Tibial artery (tissue), 4 donors: ENCODE data around the gene AGXT.

Source experiments
- DNase-seq, 2 donors: peaks; one replicate each; pipeline ENCODE4 v3.0.0-alpha.2; 2019
- H3K27ac ChIP-seq, 2 donors: fragments of 200-600 bp; sonication (generic) in 1 of 2; 1 replicate in 1 of 2; 2 replicates in 1 of 2; pipeline ENCODE4 v1.5.1; 2018 to 2019; ENCODE audit warnings: mild to moderate bottlenecking in 1 of 2
- H3K27me3 ChIP-seq, 2 donors: fragments of 200-600 bp; sonication (generic) in 1 of 2; one replicate each; pipeline versions ENCODE4 v1.5.1 to v1.6.0; 2016 to 2019
- H3K36me3 ChIP-seq, 3 donors: fragments of 200-600 bp; sonication (generic) in 2 of 3; one replicate each; pipeline ENCODE4 v1.5.1; 2016 to 2019; ENCODE audit warnings: mild to moderate bottlenecking in 2 of 3
- H3K4me1 ChIP-seq, 4 donors: fragments of 200-600 bp; sonication (generic) in 2 of 4; 1 replicate in 3 of 4; 2 replicates in 1 of 4; pipeline ENCODE4 v1.5.1; 2016 to 2019
- H3K4me3 ChIP-seq, 2 donors: fragments of 200-600 bp; sonication (generic) in 1 of 2; 1 replicate in 1 of 2; 2 replicates in 1 of 2; pipeline ENCODE4 v1.5.1; 2018 to 2019; ENCODE audit warnings: mild to moderate bottlenecking in 2 of 2
- H3K9me3 ChIP-seq, 3 donors: fragments of 200-600 bp; sonication (generic) in 1 of 3; one replicate each; pipeline ENCODE4 v1.5.1; 2016 to 2019
- CTCF ChIP-seq, 2 experiments: fragments of 200-600 bp in 1 of 2; fragments of 450-650 bp in 1 of 2; IDR thresholded peaks; one replicate each; pipeline ENCODE4 v1.5.1; 2017 to 2019; ENCODE audit warnings: antibody characterized with exemption in 2 of 2, mild to moderate bottlenecking in 1 of 2, moderate library complexity in 1 of 2
- intact Hi-C: fragments of 100-400 bp; cut with DNase I; formaldehyde crosslinking; loops from one replicate; pipeline ENCODE4 v1.15.0; 2023; ENCODE audit warnings: low total_unique reads

Gene AGXT

GRCh38 chr2:240872317-240873097 is 3.9 kb downstream of the AGXT start:
- no peaks in the 10 kb centered on the region for H3K4me1 ChIP-seq
- no peak overlapping the region for H3K4me3 ChIP-seq
- no peak for DNase-seq
- H3K36me3 ChIP-seq: no peaks in the 10 kb centered on the region
- H3K9me3 ChIP-seq: no peaks in the 10 kb centered on the region
- no peak overlapping the region for H3K27ac ChIP-seq
- TF ChIP-seq CTCF (IDR thresholded peaks at IDR 0.05): no peak
- peaks cover 0 to 59% of the 10 kb centered on the region in 2 donors for H3K27me3 ChIP-seq
- intact Hi-C loops: no loop called here

- no peak for DNase-seq
- H3K27ac ChIP-seq: no peak overlapping the region
- TF ChIP-seq CTCF (IDR thresholded peaks at IDR 0.05): no peak
Measured at GRCh38 chr2:240873098-240873788, 4.6 kb downstream of the AGXT start.

GRCh38 chr2:240873805-240874714 is 5.4 kb downstream of the AGXT start:
- no peaks in the 10 kb centered on the region for H3K36me3 ChIP-seq
- peaks cover 0 to 53% of the 10 kb centered on the region in 2 donors for H3K27me3 ChIP-seq
- no peaks in the 10 kb centered on the region for H3K4me1 ChIP-seq
- no peak overlapping the region for H3K4me3 ChIP-seq
- no peak overlapping the region for H3K27ac ChIP-seq
- DNase-seq: no peak
- no peak for TF ChIP-seq CTCF (IDR thresholded peaks at IDR 0.05)
- intact Hi-C loops: no loop called here
- H3K9me3 ChIP-seq: no peaks in the 10 kb centered on the region

More at GRCh38 chr2:240873098-240873788, 4.6 kb downstream of the AGXT start:
- H3K36me3 ChIP-seq: no peaks in the 10 kb centered on the region
- H3K4me3 ChIP-seq: no peak overlapping the region
- no peaks in the 10 kb centered on the region for H3K9me3 ChIP-seq
- intact Hi-C loops: no loop called here
- H3K4me1 ChIP-seq: no peaks in the 10 kb centered on the region
- peaks cover 0 to 59% of the 10 kb centered on the region in 2 donors for H3K27me3 ChIP-seq

- no peak overlapping the region for H3K27ac ChIP-seq
- TF ChIP-seq CTCF (IDR thresholded peaks at IDR 0.05): no peak
Measured at GRCh38 chr2:240874715-240875227, 6.1 kb downstream of the AGXT start.

More at GRCh38 chr2:240874715-240875227, 6.1 kb downstream of the AGXT start:
- Histone ChIP-seq H3K9me3 (no peaks in the 10 kb centered on the region), H3K36me3 (no peaks in the 10 kb centered on the region), H3K27me3 (peaks cover 0 to 48% of the 10 kb centered on the region in 2 donors), H3K4me3 (no peak overlapping the region), H3K4me1 (no peaks in the 10 kb centered on the region)
- intact Hi-C loops: no loop called here
- DNase-seq: no peak
